ENCODE results near the gene TMEM174. TPM values are rescaled to one million over a fixed set of nuclear protein-coding genes. Genes with fewer than 3 reads are reported as not detected.

The TMEM174 gene
- total and polyA plus RNA-seq, 8 donors: not detected

- 64 to 77% (median 74%) methylated on average over 7 of the region's 7 CpGs for WGBS, 5 donors
- TF ChIP-seq POLR2A (IDR thresholded peaks at IDR 0.05): no peak
- TF ChIP-seq EP300 (IDR thresholded peaks at IDR 0.05): no peak
- no peak for TF ChIP-seq CTCF (IDR thresholded peaks at IDR 0.05)
- no peaks in the 10 kb centered on the region for H3K4me1 ChIP-seq
- intact Hi-C loops (cut with DNase I; ENCODE audit: low total_unique reads): no loop called here
- H3K27me3 ChIP-seq: peaks cover 0 to 17% (median 0%) of the 10 kb centered on the region in 3 donors
- H3K27ac ChIP-seq: no peak overlapping the region
- DNase-seq: no peak
- H3K36me3 ChIP-seq: no peaks in the 10 kb centered on the region
- no peak overlapping the region for H3K4me3 ChIP-seq
- no peaks in the 10 kb centered on the region for H3K9me3 ChIP-seq
These were observed 19.5 kb upstream of the TMEM174 start for GRCh38 chr5:73153513-73153912.

- Histone ChIP-seq H3K27ac (no peak overlapping the region), H3K36me3 (no peaks in the 10 kb centered on the region), H3K27me3 (peaks cover 0 to 21% (median 0%) of the 10 kb centered on the region in 3 donors), H3K9me3 (no peaks in the 10 kb centered on the region), H3K4me1 (no peaks in the 10 kb centered on the region), H3K4me3 (no peak overlapping the region)
- 75 to 88% (median 79%) methylated on average over 5 of the region's 5 CpGs for WGBS, 5 donors
- TF ChIP-seq POLR2A (IDR thresholded peaks at IDR 0.05): no peak
- no peak for TF ChIP-seq EP300 (IDR thresholded peaks at IDR 0.05)
- no peak for TF ChIP-seq POLR2AphosphoS5 (IDR thresholded peaks at IDR 0.05)
- no peak for TF ChIP-seq CTCF (IDR thresholded peaks at IDR 0.05)
- no peak for DNase-seq
- intact Hi-C loops (cut with DNase I; ENCODE audit: low total_unique reads): no loop called here
These were observed 18.6 kb upstream of the TMEM174 start for GRCh38 chr5:73154208-73155006.

GRCh38 chr5:73155271-73156222, 17.4 kb upstream of the TMEM174 start:
- Histone ChIP-seq H3K36me3 (no peaks in the 10 kb centered on the region), H3K9me3 (no peaks in the 10 kb centered on the region), H3K27ac (no peak overlapping the region), H3K4me1 (no peaks in the 10 kb centered on the region), H3K4me3 (no peak overlapping the region), H3K27me3 (peaks cover 0 to 22% (median 0%) of the 10 kb centered on the region in 3 donors)
- 79 to 87% (median 84%) methylated on average over 16 to 18 of the region's 18 CpGs for WGBS, 5 donors
- TF ChIP-seq CTCF (IDR thresholded peaks at IDR 0.05) (no peak), POLR2A (IDR thresholded peaks at IDR 0.05) (no peak), POLR2AphosphoS5 (IDR thresholded peaks at IDR 0.05) (no peak), EP300 (IDR thresholded peaks at IDR 0.05) (no peak)
- intact Hi-C loops (cut with DNase I; ENCODE audit: low total_unique reads): no loop called here
- DNase-seq: no peak
